GM12873 (cell line): ENCODE measurements around the gene AEBP1.

ENCODE experiments used
- CTCF ChIP-seq: IDR thresholded peaks from 2 replicates; pipeline ENCODE4 v1.5.1; 2012; ENCODE audit warnings: low read depth, mild to moderate bottlenecking, moderate library complexity, low read length, control low read depth; ENCODE audit not compliant: insufficient read depth; ENCODE audit errors: missing control alignments

Gene AEBP1

GRCh38 chr7:44113764-44114354 is 9.7 kb downstream of the AEBP1 start:
- no peak for TF ChIP-seq CTCF

- TF ChIP-seq CTCF, result no peak
Measured at GRCh38 chr7:44114586-44115310, 10.6 kb downstream of the AEBP1 start.

- TF ChIP-seq CTCF, result no peak
Measured at GRCh38 chr7:44116087-44116788, 12.1 kb downstream of the AEBP1 start.

- TF ChIP-seq CTCF, result no peak
Measured at GRCh38 chr7:44116789-44117666, 12.9 kb downstream of the AEBP1 start.

GRCh38 chr7:44117801-44118429 is 13.8 kb downstream of the AEBP1 start:
- no peak for TF ChIP-seq CTCF

- TF ChIP-seq CTCF, result no peak
Measured at GRCh38 chr7:44119829-44120380, 15.8 kb downstream of the AEBP1 start.
